Stimulated activated CD8-positive, alpha-beta memory T cell treated with anti-CD3 and anti-CD28 coated beads, Interleukin-15, amount 100 ng/mL, for 24 hours (primary cell): ENCODE data around the gene PTPN22.

Experiments
- DNase-seq: peaks from one replicate; pipeline ENCODE4 v3.0.0-alpha.2; 2020; ENCODE audit warnings: low read depth

PTPN22 gene

DNA sequence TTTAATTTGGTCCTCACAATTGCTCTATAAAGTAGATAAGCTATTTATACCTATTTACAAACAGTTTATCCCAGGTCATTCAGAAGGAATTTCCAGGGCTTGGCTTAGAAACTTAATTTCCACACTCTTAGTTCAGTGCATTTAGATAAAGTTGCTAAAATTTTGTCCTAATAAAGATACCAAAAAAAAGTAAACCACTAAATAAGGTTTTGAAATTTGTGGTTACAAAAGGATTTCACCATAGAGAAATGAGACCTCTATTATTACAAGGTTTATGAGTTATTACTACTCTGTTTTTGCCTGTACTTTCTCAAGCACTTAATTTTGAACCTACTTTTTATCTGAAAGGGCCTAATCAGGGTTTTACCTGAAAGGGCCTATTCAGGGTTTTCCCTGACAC lies 22.4 kb downstream of the PTPN22 start:
- no peak for DNase-seq

DNA sequence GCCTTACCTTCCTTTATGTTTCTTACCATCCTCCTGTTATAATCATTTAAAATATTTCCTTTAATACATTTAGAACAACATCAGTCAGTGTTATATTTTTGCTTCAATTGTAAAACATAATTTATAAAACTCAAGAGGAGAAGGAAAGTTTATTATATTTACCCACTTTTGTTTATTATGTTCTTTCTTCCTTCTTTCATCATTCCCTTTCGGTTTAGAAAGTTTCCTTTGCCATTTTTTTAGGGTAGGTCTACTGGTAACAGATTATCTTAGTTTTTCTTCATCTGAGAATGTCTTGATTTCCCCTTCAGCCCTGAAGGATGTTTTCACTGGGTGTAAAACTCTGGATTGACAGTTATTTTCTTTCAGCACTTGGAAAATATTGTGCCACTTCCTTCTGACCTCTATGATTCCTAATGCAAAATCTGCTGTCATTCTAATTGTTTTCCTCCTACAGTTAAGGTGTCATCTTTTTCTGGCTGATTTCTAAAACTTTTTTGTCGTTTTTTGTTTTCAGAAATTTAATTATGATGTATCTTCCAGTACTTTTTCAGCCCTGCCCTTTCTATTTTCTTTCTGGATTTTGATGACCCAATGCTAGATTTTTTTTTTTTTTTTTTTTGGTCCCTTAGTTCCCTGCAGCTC lies 25.0 kb downstream of the PTPN22 start:
- no peak for DNase-seq

DNA sequence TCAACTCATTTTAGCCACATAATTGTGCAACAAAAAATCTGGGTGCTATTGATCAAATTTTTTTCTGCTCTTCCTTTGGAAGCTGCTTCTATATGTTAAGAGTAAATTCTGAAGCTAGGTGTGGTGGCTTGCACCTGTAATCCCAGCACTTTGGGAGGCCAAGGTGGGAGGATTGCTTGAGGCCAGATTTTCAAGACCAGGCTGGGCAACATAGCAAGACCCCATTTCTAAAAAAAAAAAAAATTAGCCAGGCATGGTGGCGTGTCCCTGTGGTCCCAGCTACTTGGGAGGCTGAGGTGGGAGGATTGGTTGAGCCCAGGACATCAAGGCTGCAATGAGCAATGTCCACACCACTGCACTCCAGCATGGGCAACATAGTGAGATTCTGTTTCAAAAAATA lies 35.0 kb downstream of the PTPN22 start:
- no peak for DNase-seq

DNA sequence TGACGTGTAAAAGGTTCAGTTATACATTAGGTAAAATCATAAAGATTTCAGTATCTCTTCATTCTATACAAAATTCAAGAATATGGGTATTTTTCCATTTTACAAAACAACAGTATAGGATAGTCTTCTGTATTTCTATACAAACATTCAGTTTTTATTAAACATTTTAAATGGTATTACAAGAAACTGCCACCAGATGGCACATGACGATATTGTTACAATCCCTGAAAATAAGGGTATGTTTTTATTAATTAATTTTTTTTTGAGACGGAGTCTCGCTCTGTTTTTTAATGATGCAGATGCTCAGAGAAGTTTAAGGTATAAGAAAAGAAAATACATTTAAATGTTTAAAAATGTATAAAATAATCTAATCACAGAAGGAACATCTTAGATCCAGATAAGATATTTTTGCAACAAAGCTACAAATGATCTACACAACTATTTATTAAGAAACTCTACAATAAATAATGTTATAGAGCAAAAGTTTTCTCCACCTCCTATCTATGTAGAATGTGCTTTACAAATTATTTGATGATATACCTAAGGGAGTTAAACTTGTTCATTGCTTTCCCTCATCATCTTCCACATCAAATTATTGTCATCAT lies 35.7 kb downstream of the PTPN22 start:
- no peak for DNase-seq

DNA sequence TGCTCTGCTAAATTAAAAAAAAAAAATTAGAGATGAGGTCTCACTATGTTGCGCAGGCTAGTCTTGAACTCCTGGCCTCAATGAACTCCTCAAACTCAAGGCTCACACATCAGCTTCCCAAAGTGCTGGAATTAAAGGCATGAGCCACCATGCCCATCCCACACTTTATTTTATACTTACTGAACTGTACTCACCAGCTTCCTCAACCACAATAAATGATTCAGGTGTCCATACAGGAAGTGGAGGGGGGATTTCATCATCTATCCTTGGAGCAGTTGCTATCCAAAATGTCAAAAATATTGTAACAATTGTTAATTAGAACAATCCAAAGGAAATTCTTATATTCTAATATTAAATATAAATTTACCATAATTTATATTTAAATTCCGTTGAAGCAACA lies 36.8 kb downstream of the PTPN22 start:
- no peak for DNase-seq

DNA sequence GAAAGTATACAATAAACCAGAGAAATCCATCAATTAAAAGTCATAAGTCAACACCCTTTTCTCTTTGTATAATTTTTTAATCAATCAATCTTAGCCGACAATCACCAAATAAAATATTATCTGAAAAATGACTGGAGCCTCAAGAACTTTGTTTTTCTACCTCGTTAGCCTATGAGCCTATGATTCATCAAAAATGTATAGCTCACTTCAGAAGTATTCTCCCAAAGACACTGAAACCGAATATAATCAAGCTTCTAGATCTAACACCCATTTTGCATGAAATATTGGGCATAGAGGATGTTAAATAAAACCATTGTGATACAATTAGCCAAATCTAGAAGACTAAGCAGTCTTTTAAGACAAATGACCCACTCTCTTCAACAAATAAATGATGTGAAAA lies 41.5 kb downstream of the PTPN22 start:
- DNase-seq: no peak

DNA sequence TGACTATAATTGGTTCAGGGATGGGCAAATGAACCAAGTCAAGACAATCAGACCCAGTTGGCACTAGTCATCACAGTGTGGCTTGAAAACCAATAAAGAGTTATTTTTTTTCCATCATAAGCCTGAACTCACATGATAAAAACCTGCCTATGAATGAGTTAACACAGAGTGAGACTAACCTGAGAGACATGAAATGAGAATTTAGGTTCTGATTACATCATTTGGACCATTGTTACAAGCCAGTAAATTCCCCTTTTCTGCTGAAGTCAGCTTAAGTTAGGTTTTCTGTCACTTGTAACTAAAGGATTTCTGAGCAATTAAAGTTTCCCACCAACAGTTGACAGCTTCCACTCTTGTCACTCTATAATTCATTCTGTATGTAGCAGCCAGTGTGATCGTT lies 49.6 kb downstream of the PTPN22 start:
- no peak for DNase-seq

DNA sequence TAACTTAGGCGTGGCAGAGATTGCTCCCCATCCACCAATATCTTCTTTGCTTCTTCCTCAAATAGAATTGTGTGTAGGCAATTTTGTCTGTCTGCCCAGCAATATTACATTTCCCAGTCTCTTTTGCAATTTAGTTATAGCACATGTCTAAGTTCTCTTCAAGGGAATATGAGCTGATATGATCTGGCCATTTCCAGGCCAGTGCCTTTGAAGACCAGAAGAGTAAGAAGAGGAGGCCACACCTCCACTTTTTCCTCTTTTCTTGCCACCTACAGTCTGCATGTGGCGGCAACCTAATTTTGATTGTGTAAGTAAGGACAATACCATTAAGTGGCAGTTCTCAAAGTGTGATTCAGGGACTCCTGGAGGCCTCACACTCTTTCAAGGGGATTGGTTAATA lies 52.9 kb downstream of the PTPN22 start:
- no peak for DNase-seq

DNA sequence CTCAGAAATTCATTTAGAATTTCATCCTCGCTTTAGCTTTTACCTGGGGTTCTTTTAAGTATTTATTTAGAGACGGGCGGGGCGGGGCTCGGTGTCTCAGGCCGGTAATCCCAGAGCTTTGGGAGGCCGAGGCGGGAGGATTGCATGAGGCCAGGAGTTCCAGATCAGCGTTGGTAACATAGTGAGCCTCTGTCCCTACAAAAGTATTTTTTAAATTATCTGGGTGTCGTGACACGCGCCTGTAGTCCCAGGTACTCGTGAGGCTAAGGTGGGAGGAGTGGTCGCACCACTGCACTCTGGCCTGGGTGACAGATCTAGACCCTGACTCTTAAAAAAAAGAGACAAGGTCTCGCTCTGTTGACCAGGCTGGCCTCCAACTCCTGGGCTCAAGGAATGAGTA lies 58.3 kb downstream of the PTPN22 start:
- DNase-seq: no peak

DNA sequence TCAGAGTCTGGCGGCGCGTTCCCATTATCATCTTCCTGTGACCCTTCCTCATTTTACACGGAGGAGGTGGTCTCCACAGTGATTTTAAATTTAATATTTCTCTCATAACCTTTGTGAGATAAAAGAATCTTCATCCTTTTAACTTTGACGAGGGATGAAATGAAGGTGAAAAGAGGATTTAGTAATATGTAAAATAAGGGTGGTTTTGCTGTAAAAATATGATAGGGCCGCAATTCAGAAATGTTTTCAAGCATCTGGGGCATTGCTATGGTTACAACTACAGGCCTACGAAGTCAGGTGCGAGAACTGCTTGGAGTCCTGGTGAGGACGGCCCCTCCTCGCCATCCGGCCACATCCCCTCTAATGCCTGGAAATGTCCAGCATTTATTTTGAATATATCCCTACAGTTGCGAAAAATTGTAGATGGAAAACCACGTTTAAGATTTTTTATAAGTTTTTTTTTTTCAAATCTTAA lies 58.8 kb downstream of the PTPN22 start:
- no peak for DNase-seq

DNA sequence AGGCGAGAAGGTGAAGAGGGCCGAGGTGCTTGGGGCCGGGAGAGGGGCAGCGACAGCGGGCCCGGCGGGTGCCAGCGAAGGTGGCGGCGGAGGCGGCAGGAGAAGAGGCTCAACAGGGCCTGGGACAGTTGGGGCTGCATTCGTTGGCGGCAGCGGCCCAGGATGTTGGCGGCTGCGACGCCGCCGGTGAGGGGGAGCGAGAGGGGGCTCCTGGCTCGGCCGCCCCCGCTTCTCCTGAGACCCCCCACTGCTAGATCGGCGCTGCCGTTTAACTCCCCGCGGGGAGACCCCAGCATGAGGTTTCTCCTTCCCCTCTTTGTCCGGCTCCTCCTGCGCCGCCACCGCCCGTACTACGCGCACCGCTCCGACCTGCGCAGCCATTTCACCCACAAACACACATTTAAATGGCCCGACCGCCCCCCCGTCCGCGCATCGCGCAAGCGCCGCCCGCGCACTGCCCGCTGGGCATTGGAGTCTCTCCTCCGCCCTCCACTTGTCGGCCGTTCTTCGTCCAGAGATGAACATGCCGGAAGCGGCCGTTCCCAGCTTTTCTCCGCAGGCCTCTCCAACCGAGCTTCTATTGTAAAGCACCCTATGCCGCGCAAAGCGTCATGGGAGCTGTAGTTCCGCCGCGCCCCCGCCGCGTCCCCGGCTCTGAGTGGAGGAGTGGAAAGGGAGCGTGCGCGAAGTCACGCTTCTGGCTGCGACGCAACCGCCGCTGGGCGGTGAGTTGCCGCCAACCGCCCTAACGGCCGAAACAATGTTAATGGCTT lies 59.4 kb downstream of the PTPN22 start, which contains the start of gene RSBN1:
RSBN1 (minus strand) TSS at position 589 of the 773 bp plus-strand sequence; CDS start at position 525, 64 bp downstream.
- peak; percentile 88 for DNase-seq

DNA sequence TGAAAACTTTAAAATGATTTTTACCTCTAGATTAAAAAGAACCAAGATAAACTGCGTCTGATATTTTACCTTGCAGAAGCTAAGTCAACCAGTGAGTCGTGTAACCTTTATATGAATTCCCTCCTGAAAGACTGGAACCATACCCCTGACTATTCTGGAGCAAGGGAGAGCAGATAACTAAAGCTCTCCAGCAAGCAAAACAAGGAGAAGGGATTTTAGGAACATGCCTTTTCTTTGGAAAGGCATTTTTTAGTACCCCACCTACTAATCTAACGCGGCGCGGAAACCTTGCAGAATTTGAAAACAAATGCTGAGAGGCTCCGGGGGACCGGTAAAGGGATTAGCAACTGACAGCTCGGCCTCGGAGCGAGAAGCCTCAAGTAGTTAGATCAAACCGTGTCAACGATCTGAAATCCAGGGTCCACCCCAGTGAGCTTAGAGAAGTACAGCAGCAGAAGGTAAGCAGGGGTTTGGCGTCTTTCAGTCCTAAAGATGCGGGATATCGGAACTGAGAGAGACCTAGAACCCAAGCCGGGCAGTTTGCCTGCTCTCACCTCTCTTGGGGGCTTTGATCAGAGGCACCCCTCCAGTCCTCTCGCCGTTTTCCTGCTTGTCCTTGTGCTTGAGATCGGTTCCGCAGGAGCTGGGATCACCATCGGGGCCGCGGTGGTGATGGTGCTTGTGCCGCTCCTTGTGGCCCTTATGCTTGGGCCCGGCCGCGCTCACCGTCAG lies 60.2 kb downstream of the PTPN22 start:
- peak; percentile 17 for DNase-seq

DNA sequence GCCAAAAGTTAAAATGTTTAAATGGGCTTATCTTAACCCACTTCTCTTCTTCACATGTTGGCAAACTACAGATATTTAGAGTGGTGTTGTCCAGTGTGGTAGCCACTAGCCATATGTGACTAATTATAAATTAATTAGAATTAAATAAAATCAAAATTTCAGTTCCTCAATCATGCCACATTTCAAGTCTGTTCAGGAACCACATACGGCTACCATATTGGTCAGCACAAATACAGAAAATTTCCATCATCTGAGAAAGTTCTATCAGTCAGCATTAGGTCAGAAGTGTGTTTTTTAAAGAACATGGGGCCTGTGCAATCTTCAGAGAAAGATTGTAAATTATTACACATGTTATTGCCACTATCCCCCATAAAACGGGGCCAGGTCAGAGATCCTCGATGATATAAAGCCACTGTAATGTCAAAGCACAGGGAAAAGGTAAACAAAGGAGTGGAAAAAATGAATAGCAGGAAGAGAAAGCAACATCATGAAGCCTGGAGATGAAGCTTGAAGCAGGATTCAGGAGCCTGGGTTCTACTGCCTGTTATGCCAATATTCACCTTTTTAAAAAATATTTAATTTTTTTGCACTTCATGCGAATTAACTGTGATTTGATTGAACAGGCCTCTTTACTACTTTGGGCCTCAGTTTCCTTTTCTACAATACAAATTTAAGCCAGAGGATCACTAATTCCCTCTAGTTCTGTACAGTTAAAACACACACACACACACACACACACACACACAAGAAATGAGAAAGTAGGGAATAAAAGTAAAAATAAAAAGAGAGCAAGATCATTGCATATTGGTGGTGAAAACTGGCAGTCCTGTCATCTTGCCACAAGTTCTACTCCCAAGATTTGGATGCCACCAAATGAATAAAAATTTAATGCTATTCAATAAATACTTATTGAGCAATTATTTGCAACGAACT lies 61.6 kb downstream of the PTPN22 start:
- DNase-seq: no peak

DNA sequence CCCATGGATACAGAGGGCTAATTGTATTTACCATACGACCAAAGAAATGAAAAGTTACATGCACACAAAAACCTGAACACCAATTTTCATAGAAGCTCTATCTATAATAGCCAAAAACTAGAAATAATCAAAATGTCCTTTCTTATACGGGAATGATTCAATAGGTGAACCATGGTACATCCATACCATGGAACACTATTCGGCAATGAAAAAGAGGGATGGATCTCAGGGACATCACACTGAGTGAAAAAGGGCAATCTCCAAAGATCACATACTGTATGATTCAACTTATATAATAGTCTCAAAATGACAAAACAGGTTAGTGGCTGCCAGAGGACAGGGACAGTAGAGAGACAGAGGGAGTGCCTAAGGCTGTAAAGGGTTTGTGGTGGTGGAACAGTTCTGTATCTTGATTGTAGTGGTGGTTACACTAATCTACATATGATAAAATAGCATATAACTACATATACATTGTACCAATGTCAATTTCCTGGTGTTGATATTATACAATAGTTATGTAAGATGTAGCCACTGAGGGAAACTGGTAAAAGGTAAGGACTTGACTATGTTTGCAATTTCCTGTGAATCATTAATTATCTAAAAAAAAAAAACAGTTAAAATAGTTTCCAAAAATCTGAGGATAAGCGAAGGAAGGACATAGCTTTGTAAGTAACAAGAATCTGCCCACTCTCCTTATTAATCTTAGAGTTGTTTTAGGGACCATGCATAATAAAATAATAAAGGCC lies 62.9 kb downstream of the PTPN22 start:
- DNase-seq: no peak

DNA sequence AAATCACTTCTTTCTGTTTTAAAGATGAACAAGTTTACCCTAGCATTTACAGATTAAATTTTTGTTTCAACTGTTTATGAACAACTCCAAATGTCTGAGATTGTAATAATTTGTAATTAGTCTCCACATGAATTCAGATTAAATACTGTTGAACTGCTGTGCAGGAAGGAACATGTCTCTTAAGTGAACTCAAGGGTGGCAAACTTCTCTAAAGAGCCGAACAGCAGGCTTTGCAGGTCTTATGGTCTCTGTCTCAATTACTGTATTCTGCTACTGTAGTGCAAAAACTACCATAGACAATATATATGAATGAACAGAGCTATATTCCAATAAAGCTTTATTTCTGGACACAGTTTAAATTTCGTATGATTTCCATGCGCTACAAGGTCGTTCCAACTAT lies 65.9 kb downstream of the PTPN22 start:
- DNase-seq: no peak

DNA sequence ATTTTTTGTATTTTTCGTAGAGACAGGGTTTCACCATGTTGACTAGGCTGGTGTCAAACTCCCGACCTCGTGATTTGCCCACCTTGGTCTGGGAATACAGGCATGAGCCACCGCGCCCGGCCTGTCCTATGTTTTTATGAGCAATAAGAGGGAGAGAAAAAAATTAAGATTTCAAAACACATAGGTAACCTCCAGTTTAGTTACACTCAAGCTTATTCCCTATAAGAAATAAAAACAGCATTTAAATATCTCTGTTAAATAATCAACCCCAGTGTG lies 66.3 kb downstream of the PTPN22 start:
- DNase-seq: no peak

DNA sequence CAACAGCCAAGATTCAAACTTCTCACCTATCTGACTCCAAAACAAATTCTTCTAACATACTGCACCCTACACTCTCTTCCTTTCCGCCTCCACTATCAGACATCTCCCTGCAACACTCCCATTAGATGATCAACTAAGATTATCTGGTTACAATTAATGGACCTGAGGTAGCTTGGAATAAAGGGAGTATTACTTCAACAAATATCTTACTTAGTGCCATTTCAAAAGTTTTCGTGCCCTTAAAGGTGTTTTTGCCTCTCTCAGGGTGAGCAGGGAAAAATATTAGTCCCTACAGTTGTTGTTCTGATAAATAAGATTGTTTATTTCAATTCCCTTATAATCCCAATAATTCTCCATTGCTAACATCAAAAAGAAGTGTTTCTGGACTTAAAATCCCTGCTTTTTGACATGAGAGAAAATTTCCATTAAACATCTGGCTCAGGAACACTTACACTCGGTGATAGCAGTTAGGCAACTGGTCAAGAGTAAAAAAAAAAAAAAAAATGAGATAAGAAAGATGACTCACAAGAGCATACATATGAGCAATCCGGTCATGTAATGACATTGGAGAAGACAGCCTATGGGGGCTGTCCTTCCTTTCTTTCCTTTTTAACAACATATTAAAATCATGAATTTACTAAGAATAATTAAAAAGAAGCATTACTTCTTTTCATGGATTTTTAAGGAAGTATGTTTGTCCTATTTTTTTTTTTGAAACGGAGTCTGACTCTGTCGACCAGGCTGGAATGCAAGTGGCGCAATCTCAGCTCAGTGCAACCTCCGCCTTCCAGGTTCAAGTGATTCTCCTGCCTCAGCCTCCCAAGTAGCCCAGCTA lies 66.9 kb downstream of the PTPN22 start:
- DNase-seq: no peak

DNA sequence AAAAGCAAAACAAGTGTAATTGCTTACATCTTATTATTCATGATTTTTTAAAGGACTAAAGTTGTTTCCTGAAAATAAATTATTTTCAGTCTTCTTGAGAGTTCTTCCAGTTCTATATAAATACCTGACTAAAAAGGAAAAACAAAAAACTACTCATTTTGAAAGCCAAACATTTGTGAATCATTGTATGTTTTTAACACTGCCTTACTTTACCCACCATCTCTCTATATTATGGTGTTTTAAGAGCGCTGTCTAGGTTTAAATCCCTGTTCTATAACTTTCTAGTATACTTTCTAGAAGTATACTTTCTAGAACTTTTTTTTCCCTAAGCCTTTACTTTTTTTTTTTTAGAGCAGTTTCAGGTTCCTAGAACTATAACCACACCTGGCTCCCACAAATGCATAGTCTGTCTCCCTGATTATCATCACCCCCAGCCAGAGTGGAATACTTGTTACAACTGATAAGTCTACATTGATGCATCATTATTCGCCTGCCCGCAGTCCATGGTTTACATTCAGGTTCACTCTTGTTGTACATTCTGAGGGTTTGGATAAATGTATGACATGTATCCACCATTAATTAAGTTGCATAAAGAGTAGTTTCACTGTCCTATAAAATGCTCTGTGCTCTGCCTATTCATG lies 69.0 kb downstream of the PTPN22 start:
- no peak for DNase-seq

DNA sequence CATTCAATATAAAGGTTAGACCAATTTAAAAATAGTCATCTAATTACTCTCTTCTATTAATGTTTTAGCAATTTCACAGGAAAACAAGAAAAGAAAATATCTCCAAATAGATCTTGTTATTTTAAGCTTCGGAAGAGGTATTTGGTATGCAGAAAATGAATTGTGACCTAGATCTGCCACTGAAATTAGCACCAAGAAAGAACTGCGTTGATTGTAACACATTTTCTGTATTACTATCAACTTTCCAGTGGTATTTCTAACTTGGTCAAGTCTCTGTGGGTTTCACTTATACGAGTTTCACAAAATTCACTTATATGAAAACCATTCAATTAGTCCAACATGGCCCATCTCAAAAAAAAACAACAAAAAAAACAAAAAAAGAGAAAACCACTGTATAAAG lies 71.0 kb downstream of the PTPN22 start:
- no peak for DNase-seq

DNA sequence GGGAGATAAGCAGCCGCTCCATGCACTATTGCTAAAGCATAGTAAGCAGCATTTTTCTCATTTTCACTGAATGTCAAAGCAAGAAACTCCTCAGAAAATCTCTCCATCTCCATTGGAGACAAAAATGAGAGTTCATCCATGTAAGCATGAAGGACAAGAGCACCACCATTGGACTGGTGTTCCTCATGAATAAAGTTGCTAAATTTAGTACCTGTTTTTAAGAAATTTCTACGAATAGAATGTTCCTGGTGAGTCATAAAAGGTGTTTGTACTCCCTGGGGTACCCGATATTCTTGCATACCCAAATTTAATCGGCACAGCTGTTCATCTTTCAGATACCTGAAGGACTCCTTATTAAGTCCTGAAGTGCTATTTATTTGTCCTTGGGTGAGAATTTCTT lies 74.0 kb downstream of the PTPN22 start:
- DNase-seq: no peak
